H1 (cell line): ENCODE measurements around the gene HIPK2. TPM values are rescaled to one million over a fixed set of nuclear protein-coding genes. Genes with fewer than 3 reads are reported as not detected.

Source experiments
- CTCF ChIA-PET: fragments of 300-600 bp; sonication (Branson Sonifier 250); formaldehyde crosslinking; loops from one replicate; lab custom pipeline; 2021; ENCODE audit not compliant: partially characterized antibody; lab: Charles Lee
- POLR2A ChIA-PET: fragments of 300-600 bp; sonication (Branson Sonifier 250); formaldehyde crosslinking; loops from one replicate; lab custom pipeline; 2021; ENCODE audit warnings: inconsistent platforms; ENCODE audit not compliant: partially characterized antibody; lab: Charles Lee
- DNase-seq, 2 experiments: peaks; one replicate each; pipeline versions ENCODE4 v3.0.0 to v3.0.0-alpha.2; 2010 to 2022; ENCODE audit warnings: low spot score in 2 of 2, low read depth in 1 of 2, mixed read lengths in 1 of 2
- FAIRE-seq: peaks from 2 replicates; lab custom pipeline; 2011; peaks lifted over from hg19 to GRCh38; lab: Jason Lieb, UNC
- H2AFZ ChIP-seq: 2 replicates; pipeline ENCODE4 v1.8.1; 2012; ENCODE audit warnings: low read length, inconsistent platforms
- H2AK5ac ChIP-seq: 2 replicates; pipeline ENCODE4 v1.6.1; 2013; ENCODE audit warnings: low read depth, low read length
- H2BK120ac ChIP-seq: replicated peaks from 2 replicates; pipeline ENCODE3; 2013; ENCODE audit warnings: low read depth, low read length, inconsistent platforms
- H2BK12ac ChIP-seq: 2 replicates; pipeline ENCODE4 v1.6.1; 2013; ENCODE audit warnings: low read depth, low read length
- H2BK15ac ChIP-seq: 2 replicates; pipeline ENCODE4 v1.6.1; 2013; ENCODE audit warnings: low read length
- H2BK20ac ChIP-seq: 2 replicates; pipeline ENCODE4 v1.6.1; 2013; ENCODE audit warnings: low read length
- H2BK5ac ChIP-seq: 2 replicates; pipeline ENCODE4 v1.6.1; 2013; ENCODE audit warnings: low read depth, low read length
- H3K14ac ChIP-seq: 2 replicates; pipeline ENCODE4 v1.6.1; 2013; ENCODE audit warnings: inconsistent platforms; ENCODE audit not compliant: insufficient read length
- H3K18ac ChIP-seq: 2 replicates; pipeline ENCODE4 v1.6.1; 2013; ENCODE audit warnings: low read length; ENCODE audit errors: extremely low read depth
- H3K23ac ChIP-seq: 2 replicates; pipeline ENCODE4 v1.6.1; 2013; ENCODE audit warnings: inconsistent platforms; ENCODE audit not compliant: insufficient read length
- H3K23me2 ChIP-seq: 2 replicates; pipeline ENCODE4 v1.6.1; 2013; ENCODE audit warnings: low read depth, low read length
- H3K27ac ChIP-seq: 2 replicates; pipeline ENCODE4 v1.6.1; 2011; ENCODE audit warnings: low read depth, low read length, inconsistent platforms
- H3K27me3 ChIP-seq, 4 experiments: replicated peaks in 1 of 4; 1 replicate in 1 of 4; 2 replicates in 3 of 4; pipeline versions ENCODE4 v1.6.1 to v1.8.1; 2011 to 2013; ENCODE audit warnings: low read length in 3 of 4, mild to moderate bottlenecking in 3 of 4, inconsistent platforms in 2 of 4, mixed read lengths in 2 of 4, moderate library complexity in 1 of 4; ENCODE audit not compliant: control insufficient read depth in 3 of 4, insufficient read depth in 3 of 4; ENCODE audit errors: extremely low read depth in 1 of 4
- H3K36me3 ChIP-seq, 4 experiments: 2 replicates each; pipeline versions ENCODE4 v1.6.1 to v1.8.1; 2011 to 2013; ENCODE audit warnings: mild to moderate bottlenecking in 4 of 4, low read length in 3 of 4, moderate library complexity in 2 of 4, control low read depth in 1 of 4, inconsistent platforms in 1 of 4; ENCODE audit not compliant: insufficient read depth in 4 of 4, control insufficient read depth in 2 of 4
- H3K4ac ChIP-seq: replicated peaks from 2 replicates; pipeline ENCODE3; 2013; ENCODE audit warnings: low read length, low read depth, mixed read lengths, inconsistent platforms; ENCODE audit not compliant: insufficient read length
- H3K4me1 ChIP-seq, 4 experiments: replicated peaks in 1 of 4; 1 replicate in 1 of 4; 2 replicates in 3 of 4; pipeline versions ENCODE4 v1.6.1 to v1.8.1; 2011 to 2013; ENCODE audit warnings: low read length in 3 of 4, inconsistent platforms in 2 of 4, mixed read lengths in 1 of 4; ENCODE audit not compliant: insufficient read depth in 4 of 4, control insufficient read depth in 3 of 4
- H3K4me2 ChIP-seq, 2 experiments: 2 replicates each; pipeline versions ENCODE4 v1.6.1 to v1.8.1; 2011 to 2013; ENCODE audit warnings: low read depth in 2 of 2, low read length in 2 of 2, control low read depth in 1 of 2, inconsistent platforms in 1 of 2, mild to moderate bottlenecking in 1 of 2; ENCODE audit not compliant: insufficient read depth in 1 of 2
- H3K4me3 ChIP-seq, 4 experiments: fragments of 200-600, 300-600 bp in 1 of 4; sonication (generic), shearing (Covaris generic), sonication (Bioruptor Twin) in 1 of 4; 2 replicates each; pipeline versions ENCODE4 v1.5.1 to v1.8.1; 2011 to 2016; ENCODE audit warnings: low read length in 4 of 4, low read depth in 3 of 4, control low read depth in 2 of 4, inconsistent platforms in 2 of 4, mild to moderate bottlenecking in 2 of 4, mixed read lengths in 1 of 4, moderate library complexity in 1 of 4; ENCODE audit not compliant: insufficient read depth in 2 of 4; ENCODE audit errors: extremely low read depth in 1 of 4
- H3K56ac ChIP-seq: replicated peaks from 2 replicates; pipeline ENCODE3; 2013; ENCODE audit warnings: low read depth, mild to moderate bottlenecking, mixed read lengths, low read length, inconsistent platforms; ENCODE audit not compliant: insufficient read length
- H3K79me1 ChIP-seq: 2 replicates; pipeline ENCODE4 v1.6.1; 2013; ENCODE audit warnings: low read depth, low read length, control low read depth
- H3K79me2 ChIP-seq, 2 experiments: 2 replicates each; pipeline versions ENCODE4 v1.6.1 to v1.8.1; 2012 to 2013; ENCODE audit warnings: low read length in 2 of 2, mild to moderate bottlenecking in 2 of 2, inconsistent platforms in 1 of 2; ENCODE audit not compliant: insufficient read depth in 2 of 2, control insufficient read depth in 1 of 2
- H3K9ac ChIP-seq, 4 experiments: replicated peaks in 1 of 4; 1 replicate in 1 of 4; 2 replicates in 3 of 4; pipeline versions ENCODE4 v1.6.1 to v1.8.1; 2011 to 2013; ENCODE audit warnings: low read depth in 3 of 4, low read length in 3 of 4, control low read depth in 2 of 4, mild to moderate bottlenecking in 2 of 4, moderate library complexity in 2 of 4, inconsistent platforms in 1 of 4; ENCODE audit errors: extremely low read depth in 1 of 4
- H3K9me3 ChIP-seq, 2 experiments: 2 replicates each; pipeline versions ENCODE4 v1.6.1 to v1.8.1; 2012 to 2013; ENCODE audit warnings: mild to moderate bottlenecking in 2 of 2, moderate library complexity in 2 of 2, control low read depth in 1 of 2, inconsistent platforms in 1 of 2, low read depth in 1 of 2, low read length in 1 of 2, mixed read lengths in 1 of 2; ENCODE audit not compliant: insufficient read depth in 2 of 2
- H4K20me1 ChIP-seq, 2 experiments: replicated peaks in 1 of 2; 2 replicates each; pipeline versions ENCODE3 to v1.8.1; 2011 to 2013; ENCODE audit warnings: inconsistent platforms in 2 of 2, low read length in 2 of 2, mild to moderate bottlenecking in 1 of 2; ENCODE audit not compliant: insufficient read depth in 2 of 2, control insufficient read depth in 1 of 2
- H4K5ac ChIP-seq: 2 replicates; pipeline ENCODE4 v1.6.1; 2013; ENCODE audit warnings: low read length, low read depth, mixed read lengths, inconsistent platforms; ENCODE audit not compliant: insufficient read length
- H4K8ac ChIP-seq: 2 replicates; pipeline ENCODE4 v1.8.0; 2013; ENCODE audit warnings: mild to moderate bottlenecking, moderate library complexity, low read length, inconsistent platforms; ENCODE audit not compliant: insufficient read depth; ENCODE audit errors: extremely low read depth
- H4K91ac ChIP-seq: replicated peaks from 2 replicates; pipeline ENCODE3; 2013; ENCODE audit warnings: low read length, mixed read lengths, inconsistent platforms; ENCODE audit not compliant: insufficient read length
- ATF3 ChIP-seq: IDR thresholded peaks from 2 replicates; pipeline ENCODE4 v1.6.1; 2011; ENCODE audit warnings: low read depth, mild to moderate bottlenecking, low read length; ENCODE audit not compliant: insufficient read depth
- CREB1 ChIP-seq: IDR thresholded peaks from 2 replicates; pipeline ENCODE4 v1.6.1; 2012; ENCODE audit warnings: inconsistent platforms
- EGR1 ChIP-seq: IDR thresholded peaks from 2 replicates; pipeline ENCODE4 v1.6.1; 2011; ENCODE audit warnings: low read depth, low read length, borderline replicate concordance
- GABPA ChIP-seq: IDR thresholded peaks from 2 replicates; pipeline ENCODE4 v1.6.1; 2011; ENCODE audit warnings: mild to moderate bottlenecking, low read length, moderate library complexity, borderline replicate concordance; ENCODE audit not compliant: insufficient read depth
- GTF2F1 ChIP-seq: IDR thresholded peaks from 2 replicates; pipeline ENCODE4 v1.6.1; 2012; ENCODE audit warnings: low read depth, low read length, improper control_type of control experiment, borderline replicate concordance
- JUN ChIP-seq: IDR thresholded peaks from 2 replicates; pipeline ENCODE4 v1.6.1; 2011; ENCODE audit warnings: low read depth, mild to moderate bottlenecking, improper control_type of control experiment, low read length
- JUND ChIP-seq: IDR thresholded peaks from 2 replicates; pipeline ENCODE4 v1.6.1; 2011; ENCODE audit warnings: mild to moderate bottlenecking, improper control_type of control experiment, low read length
- NANOG ChIP-seq: IDR thresholded peaks from 2 replicates; pipeline ENCODE4 v1.6.1; 2011; ENCODE audit warnings: low read length, low read depth, mild to moderate bottlenecking, inconsistent platforms; ENCODE audit not compliant: insufficient read depth, poor library complexity, severe bottlenecking
- POLR2AphosphoS5 ChIP-seq: IDR thresholded peaks from 2 replicates; pipeline ENCODE4 v1.6.1; 2011; ENCODE audit warnings: low read depth, low read length
- SP1 ChIP-seq: IDR thresholded peaks from 2 replicates; pipeline ENCODE4 v1.6.1; 2011; ENCODE audit warnings: low read depth, low read length
- TAF7 ChIP-seq: optimal IDR thresholded peaks from 2 replicates; pipeline ENCODE3; 2011; ENCODE audit warnings: low read depth, mild to moderate bottlenecking, inconsistent platforms, low read length, moderate library complexity, borderline replicate concordance
- TBP ChIP-seq: IDR thresholded peaks from 2 replicates; pipeline ENCODE4 v1.6.1; 2011; ENCODE audit warnings: low read depth, low read length, improper control_type of control experiment
- YY1 ChIP-seq: IDR thresholded peaks from 2 replicates; pipeline ENCODE4 v1.6.1; 2011; ENCODE audit warnings: low read depth, mild to moderate bottlenecking, low read length
- WGBS, 2 experiments: shearing (Covaris generic) in 1 of 2; methylation state at CpG; one replicate each; pipeline versions ENCODE4 v1.1.6 to v1.1.7; 2013 to 2015; ENCODE audit warnings: low lambda C conversion rate in 2 of 2, mixed read lengths in 2 of 2, inconsistent platforms in 1 of 2, low coverage in 1 of 2, missing lambda C conversion rate in 1 of 2; ENCODE audit not compliant: insufficient replicate concordance in 2 of 2, insufficient coverage in 1 of 2, insufficient read length in 1 of 2; ENCODE audit errors: extremely low coverage in 1 of 2, missing lambda C conversion rate in 1 of 2; 5-methylcytosine and 5-hydroxymethylcytosine counted together
- polyA plus RNA-seq, 7 experiments: library from polyadenylated mRNA; depleted of rRNA in 3 of 7; stranded (reverse) in 5 of 7; unstranded in 2 of 7; fragments of >200 nt in 5 of 7; fragments of 200-250 nt in 2 of 7; gene quantifications; 1 replicate in 5 of 7; 2 replicates in 1 of 7; 4 replicates in 1 of 7; pipeline versions ENCODE4 v1.2.1 to v1.2.3, GENCODE V29; 2011 to 2013; ENCODE audit warnings: missing spikeins in 2 of 7, mixed read lengths in 2 of 7
- total RNA-seq: library from RNA; stranded (reverse); fragmentation: NEBNext Ultra II Directional; extraction: Animal tissue kit (Norgen Biotek cat#: 25700); gene quantifications from 2 replicates; pipeline ENCODE4 v1.2.1, GENCODE V29; 2021

Gene HIPK2
- total and polyA plus RNA-seq, 2 of the 8 experiments (the other 6 are each of a cell fraction or from before 2014, with no cell fraction given) = 8.3 to 24.3 TPM

DNA sequence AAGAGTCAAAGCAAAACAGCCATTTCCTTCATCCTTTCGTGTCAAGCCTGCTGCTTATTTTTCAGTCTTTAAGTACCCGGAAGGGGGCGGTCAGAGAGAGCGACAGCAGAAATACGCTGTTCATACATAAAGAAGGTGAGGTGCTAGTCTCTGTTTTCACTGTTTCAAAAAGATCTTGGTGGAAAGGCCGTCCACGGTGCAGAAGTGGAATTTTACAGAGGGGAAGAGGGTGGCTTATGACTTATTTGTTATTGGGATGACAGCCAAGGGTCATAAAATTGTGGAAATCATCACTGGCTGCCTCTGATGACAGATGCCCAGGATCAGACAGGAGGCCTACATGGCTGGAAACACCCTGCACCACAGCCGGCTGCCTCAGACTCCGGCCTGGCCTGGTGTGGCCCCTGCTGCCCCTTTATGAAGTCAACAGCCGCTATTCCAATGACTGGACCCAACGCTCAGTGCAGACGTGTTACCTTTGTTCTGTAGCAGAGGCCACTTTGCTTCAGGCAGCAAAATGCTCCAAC, 57.0 kb downstream of the HIPK2 start:
- Histone ChIP-seq H3K18ac (no peak overlapping the region), H3K23me2 (no peaks in the 10 kb centered on the region), H4K20me1 (no peaks in the 10 kb centered on the region), H3K56ac (no peak overlapping the region), H3K27ac (no peak overlapping the region), H4K8ac (no peak overlapping the region), H2BK12ac (no peak overlapping the region), H2AK5ac (no peak overlapping the region), H3K36me3 (peaks cover 0 to 8% (median 4%) of the 10 kb centered on the region in 4 experiments; a peak in 5 of 8 replicates), H3K9ac (no peak overlapping the region), H2BK5ac (no peak overlapping the region), H3K4me2 (no peak overlapping the region), H2BK120ac (no peak overlapping the region), H2BK15ac (no peak overlapping the region), H4K91ac (no peak overlapping the region), H3K4me1 (peaks cover 0 to 4% (median 0%) of the 10 kb centered on the region in 4 experiments; a peak in 1 of 7 replicates), H3K4ac (no peak overlapping the region), H3K4me3 (no peak overlapping the region), H3K9me3 (no peaks in the 10 kb centered on the region), H3K79me2 (peaks cover 0 to 5% of the 10 kb centered on the region in 2 experiments; a peak in 1 of 4 replicates), H3K14ac (no peak overlapping the region), H2AFZ (no peak overlapping the region), H3K27me3 (no peaks in the 10 kb centered on the region), H3K23ac (no peak overlapping the region), H4K5ac (no peak overlapping the region), H3K79me1 (no peaks in the 10 kb centered on the region), H2BK20ac (no peak overlapping the region)
- ChIA-PET POLR2A (no interaction called here), CTCF (interaction anchor here (0.8 to 1.7 kb wide), 4 partner anchors 32 to 100 kb away, joined by 3 to 4 read pairs (median 3); no protein-coding TSS in a partner anchor)
- no peak for DNase-seq
- 85% methylated on average over 12 of the region's 12 CpGs; no CpG with 5 or more reads in 1 of the 2 experiments for WGBS, 2 experiments
- TF ChIP-seq CREB1 (no peak), JUN (no peak), GABPA (no peak), TBP (no peak), GTF2F1 (no peak), SP1 (no peak), YY1 (no peak), ATF3 (no peak), NANOG (no peak), JUND (no peak), EGR1 (no peak), TAF7 (no peak), POLR2AphosphoS5 (no peak)
- no peak for FAIRE-seq
